ENCODE data around the gene MACROD2.

- TF ChIP-seq ZNF274 (IDR thresholded peaks at IDR 0.05; ENCODE audit: low read depth, low read length) (no peak), SUZ12 (IDR thresholded peaks at IDR 0.05; ENCODE audit: extremely low read depth, insufficient read depth, insufficient read length) (no peak), YY1 (IDR thresholded peaks at IDR 0.05; ENCODE audit: insufficient read depth, insufficient read length) (no peak)
These were observed 1385.5 kb downstream of the MACROD2 start for GRCh38 chr20:15380770-15381169.
